Esophagus squamous epithelium (tissue), 4 donors: ENCODE results near the gene TOR4A.

Source experiments
- CTCF ChIP-seq, 6 experiments: fragments of 450-650 bp in 4 of 6; fragments of 200-600 bp in 2 of 6; sonication (generic) in 2 of 6; IDR thresholded peaks; one replicate each; pipeline ENCODE4 v1.5.1; 2016 to 2019; ENCODE audit warnings: antibody characterized with exemption in 6 of 6, mild to moderate bottlenecking in 4 of 6, moderate library complexity in 4 of 6
- POLR2A ChIP-seq, 4 donors: fragments of 450-650 bp; IDR thresholded peaks; one replicate each; pipeline ENCODE4 v1.6.1; 2017; ENCODE audit warnings: antibody characterized with exemption in 4 of 4, mild to moderate bottlenecking in 4 of 4, moderate library complexity in 3 of 4

DNA sequence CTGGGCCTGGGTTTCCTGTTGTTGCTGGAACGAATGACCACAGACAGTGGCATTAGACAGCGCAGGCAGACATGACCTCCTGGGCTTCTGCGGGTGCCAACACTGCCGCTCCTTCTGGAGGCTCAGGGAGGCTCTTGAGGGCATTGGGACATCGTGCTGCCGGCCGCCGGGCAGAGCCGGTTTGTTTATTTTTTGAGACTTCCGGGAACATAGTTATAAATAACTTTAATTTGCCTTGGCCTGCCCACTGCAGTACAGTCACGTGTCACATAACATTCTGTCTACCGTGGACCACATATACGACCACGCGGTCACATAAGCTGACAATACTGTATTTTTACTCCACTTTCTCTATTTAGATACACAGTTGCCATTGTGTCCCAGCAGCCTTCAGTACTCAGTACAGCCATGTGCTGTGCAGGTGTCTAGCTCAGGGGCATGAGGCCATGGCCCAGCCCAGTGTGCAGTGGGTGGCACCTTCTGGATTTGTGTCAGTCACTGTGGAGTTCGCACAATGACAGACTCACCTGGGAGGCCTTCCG lies 8.2 kb upstream of the TOR4A start:
- TF ChIP-seq CTCF (IDR thresholded peaks at IDR 0.05): peak in 1 of 6 experiments; percentile 6
- TF ChIP-seq POLR2A (IDR thresholded peaks at IDR 0.05): peak in 1 of 4 donors; percentile 35
